HK-2 (cell line): ENCODE measurements around the gene ZNF567.
"Not testable (repeated sequence)": the region's sequence is repeated elsewhere in the genome, so short reads cannot be mapped to it uniquely, and the experiment has no call there.

Experiments used
- DNase-seq: peaks from one replicate; pipeline ENCODE4 v3.0.0-alpha.2; 2018; ENCODE audit not compliant: unreplicated experiment

The ZNF567 gene

DNA sequence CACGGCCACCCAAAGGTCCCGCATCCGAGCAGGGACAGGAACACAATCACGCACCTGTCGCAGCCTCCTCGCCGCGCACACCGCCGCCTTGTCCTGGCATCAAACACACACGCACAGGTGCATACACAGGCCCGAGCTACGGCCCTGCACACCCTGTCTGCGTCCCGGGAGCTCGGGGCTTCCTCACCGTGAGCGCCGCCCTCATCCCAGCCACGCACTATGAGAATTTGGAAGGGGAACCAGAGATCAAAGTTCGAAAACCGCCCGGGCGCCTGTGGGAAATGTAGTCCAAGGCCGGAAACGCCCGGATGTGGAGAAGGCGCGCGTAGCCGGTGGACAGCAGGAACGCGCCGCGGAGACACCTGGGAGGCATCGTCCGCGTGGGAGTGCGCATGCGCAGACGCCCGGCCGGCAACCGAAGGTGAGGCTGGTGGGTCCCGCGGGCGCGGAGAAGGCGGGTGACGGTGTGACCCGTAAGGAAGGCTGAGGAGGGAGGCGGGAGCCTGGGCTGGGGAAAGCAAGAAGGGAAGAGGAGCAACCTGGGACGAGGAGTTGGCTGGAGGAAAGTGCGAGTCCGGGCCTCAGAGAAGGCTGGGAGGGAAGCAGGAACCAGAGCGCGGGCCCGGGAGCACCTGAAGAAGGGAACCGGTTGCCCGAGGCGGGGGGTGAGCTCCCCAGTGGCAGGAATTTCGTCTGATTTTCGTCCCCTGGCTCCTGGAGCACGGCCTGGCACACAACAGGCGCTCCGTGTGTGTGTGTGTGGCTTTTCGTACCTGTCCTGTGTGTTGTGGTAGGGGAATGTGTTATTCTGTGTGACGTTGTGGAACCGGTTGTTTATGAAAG, at the start of gene ZNF567:
ZNF567 (plus strand) TSS at position 399 of the 843 bp plus-strand sequence. CDS start 7,256 bp downstream, outside the sequence.
- DNase-seq = peak; percentile 99

DNA sequence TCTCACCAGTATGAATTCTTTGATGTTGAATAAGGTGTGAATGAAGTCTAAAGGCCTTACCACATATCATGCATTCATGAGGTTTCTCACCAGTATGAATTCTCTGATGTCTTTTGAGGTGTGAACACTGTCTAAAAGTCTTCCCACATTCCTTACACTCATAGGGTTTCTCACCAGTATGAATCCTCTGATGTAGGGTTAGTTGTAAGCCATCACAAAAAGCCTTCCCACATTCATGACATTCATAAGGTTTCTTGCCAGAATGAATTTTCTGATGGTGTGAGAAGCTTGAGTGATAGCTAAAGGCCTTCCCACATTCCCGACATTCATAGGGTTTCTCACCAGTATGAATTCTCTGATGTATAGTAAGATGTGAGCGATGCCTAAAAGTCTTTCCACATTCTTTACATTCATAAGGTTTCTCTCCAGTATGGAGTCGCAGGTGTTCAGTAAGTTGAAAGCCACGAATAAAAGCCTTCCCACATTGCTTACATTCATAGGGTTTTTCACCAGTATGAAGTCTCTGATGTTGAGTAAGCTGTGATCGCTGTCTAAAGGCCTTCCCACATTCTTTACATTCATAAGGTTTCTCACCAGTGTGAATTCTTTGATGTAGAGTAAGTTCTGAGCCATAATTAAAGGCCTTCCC, 48.4 kb upstream of the ZNF567 start:
- DNase-seq = no peak

DNA sequence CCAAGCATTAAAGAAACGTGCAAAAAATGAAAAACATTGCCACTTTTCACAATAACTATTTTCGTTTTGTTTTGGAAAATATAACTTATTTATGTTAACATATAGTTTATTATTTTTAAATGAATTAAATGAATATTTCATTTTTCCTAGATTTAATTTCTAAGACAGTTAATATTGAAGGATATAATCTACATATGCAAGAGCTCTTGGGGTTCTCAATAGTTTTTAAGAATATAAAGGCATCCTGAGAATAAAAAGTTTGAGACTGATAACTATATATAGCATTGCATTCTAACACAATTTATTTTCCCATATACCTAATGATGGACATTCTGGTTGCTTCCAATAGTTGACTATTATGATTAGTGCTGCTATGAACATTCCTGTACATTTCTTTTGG, 40.7 kb upstream of the ZNF567 start:
- no peak for DNase-seq

DNA sequence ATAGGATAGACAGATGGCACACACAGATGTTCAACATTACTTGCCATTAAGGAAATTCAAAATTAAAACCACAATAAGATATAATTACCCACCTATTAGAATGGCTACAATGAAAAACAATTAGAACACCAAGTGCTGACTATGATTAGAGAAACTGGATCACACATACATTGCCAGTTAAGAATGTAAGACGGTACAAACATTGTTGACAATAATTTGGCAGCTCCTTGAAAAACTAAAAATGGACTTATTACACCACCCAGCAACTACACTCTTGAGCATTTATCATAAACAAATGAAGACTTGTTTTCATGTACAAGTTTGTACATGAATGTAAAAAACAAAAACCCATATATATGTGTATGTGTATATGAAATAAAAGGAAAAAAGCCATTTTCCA, 34.5 kb upstream of the ZNF567 start:
- no peak for DNase-seq

DNA sequence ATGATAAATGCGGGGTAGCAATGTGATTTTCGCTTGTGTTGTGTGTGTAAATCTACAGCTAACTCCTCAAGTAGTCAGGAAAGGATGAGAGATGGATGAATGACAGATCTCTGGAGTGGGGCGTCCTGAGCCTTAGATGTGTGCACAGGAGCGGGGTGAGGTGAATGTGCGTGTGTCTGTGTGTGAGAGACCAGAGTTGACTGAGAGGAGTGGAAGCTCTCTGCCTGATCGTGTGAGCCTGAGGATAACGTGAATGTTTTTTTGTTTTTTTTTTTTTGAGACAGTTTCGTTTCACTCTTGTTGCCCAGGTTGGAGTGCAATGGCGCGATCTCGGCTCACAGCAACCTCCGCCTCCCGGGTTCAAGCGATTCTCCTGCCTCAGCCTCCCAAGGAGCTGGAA, 21.6 kb upstream of the ZNF567 start:
- no peak for DNase-seq

DNA sequence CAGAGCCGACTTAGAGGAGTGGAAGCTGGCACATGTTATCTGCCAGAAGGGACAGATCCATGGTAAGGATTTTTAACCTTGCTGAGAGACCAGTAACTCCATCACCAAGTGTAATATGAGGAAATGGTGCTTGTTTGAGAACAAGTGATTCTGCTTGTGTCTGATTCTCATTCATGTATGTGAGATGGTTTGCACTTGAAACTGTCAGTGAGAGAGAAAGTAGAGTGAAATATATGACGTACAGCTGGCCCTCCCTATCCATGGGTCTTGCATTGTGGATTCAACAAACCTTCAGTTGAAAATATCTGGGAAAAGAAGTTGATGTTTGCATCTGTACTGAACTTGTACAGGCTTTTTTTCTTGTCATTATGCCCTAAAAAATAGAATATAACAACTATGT, 18.8 kb upstream of the ZNF567 start:
- DNase-seq = no peak

DNA sequence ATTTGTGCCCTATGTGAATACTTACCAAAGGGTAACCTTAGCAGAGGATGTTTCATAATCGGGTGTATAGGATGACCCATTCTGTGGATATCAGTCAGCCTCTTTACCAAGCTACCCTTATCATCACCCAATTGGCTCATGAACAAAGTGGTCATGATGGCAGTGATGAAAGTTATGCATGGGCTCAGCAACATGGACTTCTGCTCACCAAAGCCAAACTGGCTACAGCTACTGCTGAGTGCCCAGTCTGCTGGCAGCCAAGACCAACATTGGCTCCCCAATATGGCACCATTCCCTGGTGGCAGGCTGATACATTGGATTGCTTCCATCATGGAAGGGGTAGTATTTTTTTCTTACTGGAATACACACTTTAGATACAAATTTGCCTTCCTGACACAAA, 15.0 kb upstream of the ZNF567 start:
- no peak for DNase-seq

DNA sequence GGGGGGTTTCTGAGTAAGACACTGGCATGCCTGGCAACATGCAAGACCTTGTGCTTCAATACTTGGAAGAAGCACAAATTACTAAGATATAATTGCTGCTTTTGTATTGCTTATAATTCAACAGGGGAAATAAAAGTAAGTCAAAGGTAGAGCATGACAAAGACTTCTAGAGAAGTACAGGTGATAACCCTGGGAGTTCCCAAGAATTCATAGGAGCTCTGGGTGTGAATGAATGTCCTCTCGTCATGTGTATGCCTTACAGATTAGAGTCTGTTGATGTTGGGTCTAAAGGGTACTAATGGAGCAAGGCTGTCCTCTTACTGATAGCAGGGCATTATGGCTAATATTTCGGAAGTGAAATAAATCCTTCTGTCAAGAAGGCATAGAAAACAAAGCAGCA, 13.2 kb upstream of the ZNF567 start:
- no peak for DNase-seq

DNA sequence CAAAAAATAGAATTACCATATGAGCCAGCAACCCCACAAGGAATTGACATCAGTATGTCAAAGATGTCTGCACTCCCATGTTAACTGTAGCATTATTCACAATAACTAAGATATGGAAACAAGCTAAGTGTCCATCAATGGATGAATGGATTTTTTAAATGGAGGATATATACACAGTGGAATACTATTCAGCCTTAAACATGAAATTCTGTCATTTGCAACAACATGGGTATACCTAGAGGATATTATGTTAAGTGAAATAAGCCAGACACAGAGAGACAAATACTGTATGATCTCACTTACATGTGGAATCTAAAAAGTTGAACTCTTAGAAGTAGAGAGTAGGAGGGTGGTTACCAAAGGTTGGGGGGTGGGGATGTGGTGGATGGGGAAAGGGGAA, 8.0 kb upstream of the ZNF567 start:
- DNase-seq = no peak

DNA sequence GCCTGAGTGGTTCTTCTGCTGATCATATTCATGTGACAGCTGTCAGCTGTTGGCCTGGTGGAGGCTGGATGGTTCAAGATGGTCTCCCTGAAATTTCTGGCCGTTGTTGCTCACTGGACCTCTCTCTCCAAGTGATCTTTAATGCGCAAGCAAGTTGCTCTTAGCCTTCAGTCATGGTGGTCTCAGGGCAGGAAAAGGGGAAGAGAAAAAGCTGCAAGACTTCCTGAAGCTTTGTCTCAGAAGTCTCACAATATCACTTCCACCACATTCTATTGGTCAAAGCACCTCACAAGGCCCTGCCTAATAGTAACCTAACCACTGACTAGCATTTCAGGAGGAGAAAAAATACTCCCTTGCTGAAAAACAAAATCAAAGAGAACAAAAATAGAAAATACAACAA, 1.6 kb upstream of the ZNF567 start:
- no peak for DNase-seq

DNA sequence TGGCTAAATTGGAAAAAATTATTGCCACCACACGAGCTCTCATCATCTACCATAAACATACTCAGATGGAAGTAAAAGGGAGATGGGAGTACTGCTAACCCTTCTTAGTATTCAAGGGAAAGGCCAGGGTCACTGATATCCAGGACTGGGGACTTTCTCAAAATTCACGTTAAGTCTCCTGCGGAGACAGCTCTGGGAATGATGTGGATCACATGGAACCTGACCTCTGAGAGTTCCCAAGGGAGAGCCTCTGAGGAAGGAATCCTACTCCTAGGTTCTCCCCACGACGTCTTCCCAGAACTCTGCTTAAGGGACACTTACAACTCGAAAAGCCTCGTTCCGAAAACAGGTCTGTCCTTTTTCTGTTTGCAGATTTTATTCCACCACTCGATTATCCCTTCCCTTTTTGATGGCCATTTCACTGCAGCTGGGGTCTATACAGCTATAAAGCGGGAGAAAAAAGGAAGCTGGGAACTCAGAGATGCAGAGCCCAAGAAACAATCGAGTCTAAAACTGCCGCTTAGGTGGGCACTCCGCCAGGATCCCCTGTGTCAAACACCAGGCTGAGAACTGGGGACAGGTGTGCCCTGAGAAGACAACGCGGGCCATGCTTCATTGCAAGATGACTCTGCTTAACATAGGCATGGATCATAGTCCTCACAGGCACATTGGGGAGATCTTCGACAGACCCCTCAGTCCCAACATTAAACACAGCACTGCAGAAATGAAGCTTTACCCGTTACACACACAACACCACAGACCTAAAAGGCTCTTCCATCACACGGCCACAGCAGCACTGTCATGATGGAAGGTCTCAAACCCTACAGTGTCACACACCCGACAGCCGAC, 823 bp upstream of the ZNF567 start:
- peak; percentile 1 for DNase-seq

DNA sequence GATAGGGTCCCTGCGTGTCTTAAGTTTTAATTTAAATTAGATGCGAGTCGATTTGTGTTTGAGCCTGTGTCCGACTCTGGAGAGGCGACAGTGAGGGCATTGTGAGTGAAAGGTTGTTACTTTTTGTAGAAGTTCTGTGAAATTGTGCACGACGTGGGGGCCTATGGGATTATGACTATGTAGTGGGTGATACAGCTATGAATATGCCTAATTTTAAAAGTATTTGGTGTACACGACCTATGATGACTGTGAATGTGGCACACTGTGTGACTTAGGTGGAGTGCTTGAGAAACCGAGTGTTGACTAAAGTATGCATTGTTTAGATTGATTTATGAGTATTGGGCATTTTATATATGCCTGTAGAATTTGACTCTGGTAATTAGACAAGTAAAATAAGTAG, 646 bp downstream of the ZNF567 start:
- no peak for DNase-seq

DNA sequence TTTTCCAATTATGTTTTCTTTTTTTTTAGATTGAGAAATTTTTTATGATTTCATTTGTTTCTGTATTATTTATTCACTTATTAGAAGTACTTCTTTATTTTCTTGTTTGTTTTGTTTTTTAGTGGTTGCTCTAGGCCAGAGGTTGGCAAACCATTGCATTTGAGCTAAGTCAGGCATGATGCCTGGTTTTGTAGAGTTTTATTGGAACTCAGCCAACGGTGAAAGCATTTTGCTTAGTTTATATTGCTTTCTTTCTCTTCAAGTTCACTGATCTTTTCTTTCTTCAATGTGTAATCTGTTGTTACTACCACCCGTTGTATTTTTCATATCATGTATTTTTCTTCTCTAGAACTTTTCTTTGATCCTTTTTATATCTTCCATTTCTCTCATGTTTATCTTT, 19.7 kb downstream of the ZNF567 start:
- no peak for DNase-seq

DNA sequence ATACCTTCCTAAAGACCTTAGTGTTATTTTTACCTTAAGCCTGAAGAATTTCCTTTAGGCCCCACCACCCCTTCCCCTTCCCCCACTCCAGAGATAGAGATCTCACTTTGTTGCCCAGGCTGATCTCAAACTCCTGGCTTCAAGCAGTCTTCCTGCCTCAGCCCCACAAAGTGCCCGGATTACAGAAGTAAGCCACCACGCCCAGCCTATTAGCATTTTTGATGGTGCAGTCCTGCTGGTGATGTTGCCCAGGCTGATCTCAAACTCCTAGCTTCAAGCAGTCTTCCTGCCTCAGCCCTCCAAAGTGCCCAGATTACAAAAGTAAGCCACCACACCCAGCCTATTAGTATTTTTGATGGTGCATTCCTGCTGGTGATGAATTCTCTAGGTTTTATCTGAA, 22.0 kb downstream of the ZNF567 start:
- DNase-seq = no peak

DNA sequence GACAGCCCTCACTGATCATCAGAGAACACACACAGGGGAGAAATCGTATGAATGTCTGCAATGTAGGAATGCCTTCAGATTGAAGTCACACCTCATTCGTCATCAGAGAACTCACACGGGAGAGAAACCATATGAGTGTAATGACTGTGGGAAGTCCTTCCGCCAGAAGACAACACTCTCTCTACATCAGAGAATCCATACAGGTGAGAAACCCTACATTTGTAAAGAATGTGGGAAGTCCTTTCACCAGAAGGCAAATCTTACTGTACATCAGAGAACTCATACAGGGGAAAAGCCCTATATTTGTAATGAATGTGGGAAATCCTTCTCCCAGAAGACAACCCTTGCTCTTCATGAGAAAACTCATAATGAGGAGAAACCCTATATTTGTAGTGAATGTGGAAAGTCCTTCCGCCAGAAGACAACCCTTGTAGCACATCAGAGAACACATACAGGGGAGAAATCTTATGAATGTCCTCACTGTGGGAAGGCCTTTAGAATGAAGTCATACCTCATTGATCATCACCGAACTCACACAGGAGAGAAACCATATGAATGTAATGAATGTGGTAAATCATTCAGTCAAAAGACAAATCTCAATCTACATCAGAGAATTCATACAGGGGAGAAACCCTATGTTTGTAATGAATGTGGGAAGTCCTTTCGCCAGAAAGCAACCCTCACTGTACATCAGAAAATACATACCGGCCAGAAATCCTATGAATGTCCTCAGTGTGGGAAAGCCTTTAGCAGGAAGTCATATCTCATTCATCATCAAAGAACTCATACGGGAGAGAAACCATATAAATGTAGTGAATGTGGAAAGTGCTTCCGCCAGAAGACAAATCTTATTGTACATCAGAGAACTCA, 32.5 kb downstream of the ZNF567 start:
- no peak for DNase-seq

DNA sequence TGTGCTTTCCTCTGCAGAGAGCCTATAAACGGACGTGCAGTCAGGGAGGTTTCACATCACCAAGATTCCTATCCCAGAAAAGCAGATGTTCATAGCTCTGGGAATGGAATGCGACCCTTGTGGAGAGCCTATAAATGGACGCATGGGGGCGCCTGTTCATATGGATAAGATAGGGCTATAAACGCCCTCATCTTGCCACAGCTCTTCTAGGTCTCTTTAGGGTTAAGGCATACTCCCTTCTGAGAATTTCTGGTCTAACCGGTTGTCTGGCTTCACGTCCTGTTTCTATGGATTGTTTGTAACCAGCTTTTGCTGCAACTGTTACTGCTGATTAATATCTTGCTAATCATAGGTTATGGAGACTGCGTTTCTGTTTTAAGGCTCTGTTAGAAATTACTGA, 48.8 kb downstream of the ZNF567 start:
- DNase-seq = not testable (repeated sequence)

DNA sequence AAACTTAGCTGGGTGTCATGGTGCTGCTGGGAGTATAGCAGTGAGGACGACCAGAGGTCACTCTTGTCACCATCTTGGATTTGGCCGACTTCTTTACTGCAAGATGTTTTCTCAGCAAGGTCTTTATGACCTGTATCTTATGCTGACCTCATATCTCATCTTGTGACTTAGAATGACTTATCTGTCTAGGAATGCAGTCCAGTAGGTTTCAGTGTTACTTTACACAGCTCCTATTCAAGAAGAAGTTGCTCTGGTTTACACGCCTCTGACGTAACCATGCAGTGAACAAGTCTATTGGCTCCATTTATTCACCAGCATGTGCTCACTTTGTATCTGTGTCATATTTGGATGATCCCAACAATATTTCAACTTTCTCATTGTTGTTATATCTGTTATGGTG, 58.5 kb downstream of the ZNF567 start:
- DNase-seq = no peak

DNA sequence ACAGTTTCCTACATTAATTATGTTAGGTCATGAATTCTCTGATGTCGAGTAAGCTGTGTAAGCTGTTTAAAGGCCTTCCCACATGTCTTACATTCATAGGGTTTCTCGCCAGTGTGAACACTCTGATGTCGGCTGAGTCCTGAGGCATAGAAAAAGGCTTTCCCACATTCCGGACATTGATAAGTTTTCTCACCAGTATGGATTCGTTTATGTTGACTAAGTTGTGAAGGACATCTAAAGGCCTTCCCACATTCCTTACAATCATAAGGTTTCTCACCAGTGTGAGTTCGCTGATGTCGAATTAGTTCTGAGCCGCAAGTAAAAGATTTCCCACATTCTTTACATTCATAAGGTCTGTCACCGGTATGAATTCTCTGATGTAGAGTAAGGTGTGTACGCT, 60.3 kb downstream of the ZNF567 start:
- no peak for DNase-seq

DNA sequence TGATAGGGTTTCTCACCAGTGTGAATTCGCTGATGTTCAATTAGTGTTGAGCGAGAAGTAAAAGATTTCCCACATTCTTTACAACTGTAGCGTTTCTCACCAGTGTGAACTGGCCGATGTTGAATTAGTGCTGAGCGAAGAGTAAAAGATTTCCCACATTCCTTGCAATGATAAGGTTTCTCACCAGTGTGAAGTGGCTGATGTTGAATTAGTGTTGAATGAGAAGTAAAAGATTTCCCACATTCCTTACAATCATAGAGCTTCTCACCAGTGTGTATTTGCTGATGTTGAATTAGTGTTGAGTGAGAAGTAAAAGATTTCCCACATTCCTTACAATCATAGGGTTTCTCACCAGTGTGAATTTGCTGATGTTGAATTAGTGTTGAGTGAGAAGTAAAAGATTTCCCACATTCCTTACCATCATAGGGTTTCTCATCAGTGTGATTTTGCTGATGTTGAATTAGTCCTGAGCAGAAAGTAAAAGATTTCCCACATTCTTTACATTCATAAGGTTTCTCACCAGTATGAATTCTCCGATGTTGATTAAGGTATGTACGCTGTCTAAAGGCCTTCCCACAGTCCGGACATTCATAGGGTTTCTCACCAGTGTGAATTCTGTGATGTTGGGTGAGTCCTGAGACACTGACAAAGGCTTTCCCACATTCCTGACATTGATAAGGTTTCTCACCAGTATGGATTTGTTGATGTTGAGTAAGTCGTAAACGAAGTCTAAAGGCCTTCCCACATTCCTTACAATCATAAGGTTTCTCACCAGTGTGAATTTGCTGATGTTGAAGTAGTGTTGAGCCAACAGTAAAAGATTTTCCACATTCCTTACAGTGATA, 61.2 kb downstream of the ZNF567 start:
- no peak for DNase-seq

DNA sequence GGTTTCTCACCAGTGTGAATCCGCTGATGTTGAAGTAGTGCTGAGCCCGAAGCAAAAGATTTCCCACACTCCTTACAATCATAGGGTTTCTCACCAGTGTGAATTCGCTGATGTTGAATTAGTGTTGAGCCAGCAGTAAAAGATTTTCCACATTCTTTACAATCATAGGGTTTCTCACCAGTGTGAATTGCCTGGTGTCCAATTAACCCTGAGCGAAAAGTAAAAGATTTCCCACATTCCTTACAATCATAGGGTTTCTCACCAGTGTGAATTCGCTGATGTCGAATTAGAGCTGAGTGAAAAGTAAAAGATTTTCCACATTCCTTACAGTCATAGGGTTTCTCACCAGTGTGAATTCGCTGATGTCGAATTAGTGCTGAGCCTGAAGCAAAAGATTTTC, 62.2 kb downstream of the ZNF567 start:
- not testable (repeated sequence) for DNase-seq
